ENCODE measurements around the gene RSBN1. TPM values are rescaled to one million over a fixed set of nuclear protein-coding genes. Genes with fewer than 3 reads are reported as not detected.

RSBN1 gene
- total and polyA plus RNA-seq, 7 donors = 5.4 to 33.9 (median 15.5) TPM

DNA sequence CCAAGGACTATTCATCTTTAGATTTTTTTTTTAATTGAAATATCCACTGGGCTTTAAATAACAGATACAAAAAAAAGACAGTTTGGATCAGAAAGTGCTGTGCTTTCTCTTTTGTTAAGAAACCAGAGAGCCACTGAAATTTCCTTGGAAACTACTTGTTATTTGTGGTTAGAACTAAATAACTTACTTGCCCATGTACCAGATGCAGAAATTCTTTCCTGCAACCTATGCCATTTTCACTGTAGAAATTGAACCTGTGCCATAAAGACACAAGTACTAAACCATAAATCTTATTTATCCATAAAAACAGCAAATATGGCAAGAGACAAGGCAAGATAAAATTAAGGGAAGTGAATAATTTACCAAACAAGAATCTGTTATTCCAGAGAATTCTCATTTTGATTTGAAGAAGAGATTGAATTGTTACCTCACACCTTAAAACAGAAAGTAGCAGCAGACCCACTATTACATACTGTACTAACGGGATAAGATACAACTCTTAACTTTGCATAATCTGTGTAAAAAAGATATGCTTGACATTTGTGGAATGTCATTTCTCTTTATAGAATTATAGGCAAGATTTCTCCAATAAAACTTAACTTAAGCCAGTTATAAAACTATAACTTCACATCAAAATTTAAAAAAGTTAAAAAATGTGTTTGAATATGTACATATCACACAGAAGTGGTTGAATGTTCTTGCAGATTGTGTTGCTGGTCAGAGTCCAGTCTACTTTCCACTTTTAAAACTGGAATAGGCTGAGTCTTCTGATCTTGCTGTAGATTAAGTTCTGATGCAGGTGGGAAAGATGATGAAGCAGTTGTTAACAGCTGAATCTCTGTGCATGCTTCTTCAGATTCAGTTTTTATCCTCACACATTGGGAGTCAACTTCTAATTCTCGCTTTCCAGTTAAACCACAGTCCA is 46.7 kb downstream of the RSBN1 start:
- TF ChIP-seq POLR2A (IDR thresholded peaks at IDR 0.05) (no peak), POLR2AphosphoS5 (IDR thresholded peaks at IDR 0.05) (no peak), EP300 (IDR thresholded peaks at IDR 0.05) (no peak)
- TF ChIP-seq, protein P1, sequence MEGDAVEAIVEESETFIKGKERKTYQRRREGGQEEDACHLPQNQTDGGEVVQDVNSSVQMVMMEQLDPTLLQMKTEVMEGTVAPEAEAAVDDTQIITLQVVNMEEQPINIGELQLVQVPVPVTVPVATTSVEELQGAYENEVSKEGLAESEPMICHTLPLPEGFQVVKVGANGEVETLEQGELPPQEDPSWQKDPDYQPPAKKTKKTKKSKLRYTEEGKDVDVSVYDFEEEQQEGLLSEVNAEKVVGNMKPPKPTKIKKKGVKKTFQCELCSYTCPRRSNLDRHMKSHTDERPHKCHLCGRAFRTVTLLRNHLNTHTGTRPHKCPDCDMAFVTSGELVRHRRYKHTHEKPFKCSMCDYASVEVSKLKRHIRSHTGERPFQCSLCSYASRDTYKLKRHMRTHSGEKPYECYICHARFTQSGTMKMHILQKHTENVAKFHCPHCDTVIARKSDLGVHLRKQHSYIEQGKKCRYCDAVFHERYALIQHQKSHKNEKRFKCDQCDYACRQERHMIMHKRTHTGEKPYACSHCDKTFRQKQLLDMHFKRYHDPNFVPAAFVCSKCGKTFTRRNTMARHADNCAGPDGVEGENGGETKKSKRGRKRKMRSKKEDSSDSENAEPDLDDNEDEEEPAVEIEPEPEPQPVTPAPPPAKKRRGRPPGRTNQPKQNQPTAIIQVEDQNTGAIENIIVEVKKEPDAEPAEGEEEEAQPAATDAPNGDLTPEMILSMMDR (IDR thresholded peaks at IDR 0.05) = no peak
- H3K9me3 ChIP-seq = no peaks in the 10 kb centered on the region
- intact Hi-C loops (cut with DNase I) = no loop called here
- no peak for DNase-seq
- WGBS, 2 donors = 83% methylated on average over 2 of the region's 2 CpGs
- H3K27me3 ChIP-seq = no peaks in the 10 kb centered on the region
- H3K4me1 ChIP-seq = peaks cover 0 to 75% (median 25%) of the 10 kb centered on the region in 4 donors
- no peak overlapping the region for H3K4me3 ChIP-seq
- peaks cover 0 to 17% (median 0%) of the 10 kb centered on the region in 4 donors for H3K36me3 ChIP-seq
- H3K27ac ChIP-seq = peak overlapping the region in 2 of 4 donors; percentile 46 to 57

DNA sequence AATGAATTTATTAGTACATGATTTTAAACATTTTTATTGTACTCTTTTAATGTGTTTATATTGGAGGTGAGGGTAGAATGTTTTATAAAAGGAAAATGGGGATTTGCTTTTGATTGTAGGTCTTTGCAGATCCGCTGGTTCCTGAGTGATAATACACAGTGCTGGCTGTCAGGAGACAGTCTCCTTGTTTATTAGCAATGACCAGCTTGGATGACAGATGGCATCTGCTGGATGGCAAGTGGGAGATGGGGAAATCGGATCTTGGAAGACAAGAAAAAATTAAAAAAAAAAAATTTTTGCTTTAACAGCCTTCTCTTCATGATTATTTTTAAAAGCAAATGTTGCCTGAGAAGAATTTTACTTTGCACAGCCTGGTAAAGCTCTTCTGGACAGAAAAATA is 48.6 kb downstream of the RSBN1 start:
- Histone ChIP-seq H3K27ac (peak overlapping the region in 2 of 4 donors; percentile 26 to 57), H3K36me3 (peaks cover 0 to 17% (median 0%) of the 10 kb centered on the region in 4 donors), H3K4me3 (no peak overlapping the region), H3K27me3 (no peaks in the 10 kb centered on the region), H3K9me3 (no peaks in the 10 kb centered on the region), H3K4me1 (peaks cover 0 to 63% (median 17%) of the 10 kb centered on the region in 4 donors)
- 91 to 93% methylated on average over 2 of the region's 2 CpGs for WGBS, 2 donors
- DNase-seq = no peak
- intact Hi-C loops (cut with DNase I) = no loop called here
- TF ChIP-seq POLR2AphosphoS5 (IDR thresholded peaks at IDR 0.05) (no peak), EP300 (IDR thresholded peaks at IDR 0.05) (no peak), POLR2A (IDR thresholded peaks at IDR 0.05) (no peak)
- TF ChIP-seq, protein P1 (IDR thresholded peaks at IDR 0.05) = no peak

DNA sequence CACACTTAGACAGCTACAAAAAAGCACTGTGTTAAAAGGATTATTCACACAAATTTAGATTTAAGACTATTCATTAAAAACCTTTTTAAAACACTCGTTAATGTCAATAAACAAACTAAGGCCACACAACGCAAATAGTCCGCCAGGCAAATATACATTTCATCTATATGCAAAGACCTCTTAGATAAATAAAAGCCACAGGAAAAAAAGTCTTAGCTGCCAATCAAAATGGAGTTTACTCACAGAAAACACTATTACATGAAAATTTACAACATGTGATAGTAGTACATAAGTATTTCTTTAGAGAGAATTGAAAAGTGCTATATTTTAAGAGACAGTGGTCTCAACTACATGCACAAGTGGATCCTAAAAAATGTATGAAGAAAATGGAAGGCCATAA is 50.3 kb downstream of the RSBN1 start:
- Histone ChIP-seq H3K27ac (peak overlapping the region in 1 of 4 donors; percentile 26), H3K9me3 (no peaks in the 10 kb centered on the region), H3K27me3 (no peaks in the 10 kb centered on the region), H3K36me3 (peaks cover 0 to 12% (median 0%) of the 10 kb centered on the region in 4 donors), H3K4me3 (no peak overlapping the region), H3K4me1 (peaks cover 0 to 56% (median 26%) of the 10 kb centered on the region in 4 donors)
- 86% methylated on average over 3 of the region's 3 CpGs for WGBS, 2 donors
- no peak for DNase-seq
- intact Hi-C loops (cut with DNase I) = no loop called here
- TF ChIP-seq, protein P1 (IDR thresholded peaks at IDR 0.05) = no peak
- no peak for TF ChIP-seq POLR2A (IDR thresholded peaks at IDR 0.05)
- TF ChIP-seq EP300 (IDR thresholded peaks at IDR 0.05) = no peak
- no peak for TF ChIP-seq POLR2AphosphoS5 (IDR thresholded peaks at IDR 0.05)

DNA sequence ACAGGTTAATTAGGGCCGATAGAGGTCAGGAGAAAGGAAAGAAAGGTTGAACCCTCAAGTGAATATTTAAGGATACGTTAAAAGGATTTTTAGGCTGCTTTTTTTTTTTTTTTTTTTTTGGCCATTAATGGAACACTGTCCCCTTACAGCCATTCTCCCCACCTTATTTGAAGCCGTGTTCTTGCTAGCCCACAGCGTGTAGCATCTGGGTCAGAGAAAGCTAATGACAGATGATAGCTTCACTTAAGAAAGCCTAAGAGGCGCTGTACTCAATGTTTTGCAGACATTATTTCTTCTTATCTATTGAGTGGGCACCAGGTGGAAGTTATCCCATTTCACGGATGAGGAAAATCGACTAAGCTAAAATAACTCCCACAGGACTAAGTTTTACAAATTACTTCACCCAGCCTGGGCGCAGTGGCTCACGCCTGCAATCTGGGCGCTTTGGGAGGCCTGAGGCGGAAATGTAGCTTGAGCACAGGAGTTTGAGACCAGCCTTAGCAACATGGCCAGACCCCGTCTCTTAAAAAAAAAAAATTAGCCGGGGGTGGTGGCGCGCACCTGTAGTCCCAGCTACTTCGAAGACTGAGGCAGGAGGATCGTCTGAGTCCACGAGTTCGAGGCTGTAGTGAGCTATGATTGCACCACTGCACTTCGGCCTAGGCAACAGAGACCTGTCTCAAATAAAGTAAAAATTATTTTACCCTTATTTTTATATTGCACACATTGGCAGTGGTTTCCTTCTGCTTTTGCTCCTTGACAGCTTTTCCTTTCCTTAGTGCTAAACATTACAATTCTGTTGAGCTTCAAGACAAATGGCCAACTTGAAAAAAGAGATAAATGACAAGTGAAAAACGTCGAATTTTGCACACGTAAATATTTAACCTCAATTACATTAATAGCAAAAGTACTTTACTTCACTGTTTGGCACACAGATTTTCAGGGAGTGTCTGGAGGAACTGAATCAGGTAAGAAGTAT is 51.9 kb downstream of the RSBN1 start:
- 70 to 73% methylated on average over 23 of the region's 23 CpGs for WGBS, 2 donors
- H3K9me3 ChIP-seq = no peaks in the 10 kb centered on the region
- H3K4me3 ChIP-seq = peak overlapping the region; percentile 69 to 97 (median 85)
- H3K36me3 ChIP-seq = no peaks in the 10 kb centered on the region
- H3K27ac ChIP-seq = peak overlapping the region; percentile 93 to 95 (median 94)
- DNase-seq = no peak
- peaks cover 0 to 54% (median 31%) of the 10 kb centered on the region in 4 donors for H3K4me1 ChIP-seq
- TF ChIP-seq, protein P1 (IDR thresholded peaks at IDR 0.05) = no peak
- TF ChIP-seq EP300 (IDR thresholded peaks at IDR 0.05) (no peak), POLR2AphosphoS5 (IDR thresholded peaks at IDR 0.05) (no peak), POLR2A (IDR thresholded peaks at IDR 0.05) (no peak)
- H3K27me3 ChIP-seq = no peaks in the 10 kb centered on the region
- intact Hi-C loops (cut with DNase I) = no loop called here
